IMR-90 (cell line): ENCODE measurements around the gene GTF2F1. TPM values are rescaled to one million over a fixed set of nuclear protein-coding genes. Genes with fewer than 3 reads are reported as not detected.
"Not testable (repeated sequence)": the region's sequence is repeated elsewhere in the genome, so short reads cannot be mapped to it uniquely, and the experiment has no call there.

Experiments used
- ATAC-seq: fragments of 200-7000 bp; cut with Tn5 transposase; 2 replicates; pipeline ENCODE4 v1.9.1; 2020; ENCODE audit warnings: low read depth, mild to moderate bottlenecking, moderate library complexity
- BruUV-seq: library from RNA; stranded (reverse); fragments of 400-500 nt; replicated peaks from 2 replicates; lab custom pipeline; 2021; lab: Mats Ljungman, UMichigan
- CTCF ChIA-PET: fragments of 300-600 bp; formaldehyde crosslinking; extraction: SDS; loops from one replicate; lab custom pipeline; 2021; ENCODE audit warnings: antibody characterized with exemption; lab: Yijun Ruan, JAX
- POLR2A ChIA-PET: fragments of 300-600 bp; sonication (Branson Sonifier 250); formaldehyde crosslinking; loops from one replicate; lab custom pipeline; 2022; ENCODE audit warnings: antibody characterized with exemption; ENCODE audit not compliant: unreplicated experiment; lab: Charles Lee
- DNase-seq: peaks from one replicate; pipeline ENCODE4 v3.0.0; 2013
- H2AFZ ChIP-seq: replicated peaks from 2 replicates; pipeline ENCODE3; 2013; ENCODE audit warnings: low read length, mild to moderate bottlenecking; ENCODE audit not compliant: poor library complexity
- H2AK5ac ChIP-seq: 2 replicates; pipeline ENCODE4 v1.6.1; 2013; ENCODE audit warnings: low read depth, low read length, inconsistent platforms
- H2AK9ac ChIP-seq: replicated peaks from 2 replicates; pipeline ENCODE3; 2013; ENCODE audit warnings: mild to moderate bottlenecking, low read depth, low read length, moderate library complexity; ENCODE audit not compliant: poor library complexity
- H2BK120ac ChIP-seq: 2 replicates; pipeline ENCODE4 v1.6.1; 2013; ENCODE audit warnings: low read depth, low read length, inconsistent platforms
- H2BK15ac ChIP-seq: 3 replicates; pipeline ENCODE4 v1.6.1; 2013; ENCODE audit warnings: low read depth, low read length, inconsistent platforms
- H2BK20ac ChIP-seq: 2 replicates; pipeline ENCODE4 v1.6.1; 2013; ENCODE audit warnings: low read depth, mild to moderate bottlenecking, inconsistent platforms, low read length, moderate library complexity
- H2BK5ac ChIP-seq: 2 replicates; pipeline ENCODE4 v1.6.1; 2013; ENCODE audit warnings: mild to moderate bottlenecking, low read depth, low read length, inconsistent platforms; ENCODE audit not compliant: poor library complexity, severe bottlenecking
- H3K14ac ChIP-seq: replicated peaks from 2 replicates; pipeline ENCODE4 v1.6.1; 2013; ENCODE audit warnings: low read depth, low read length, inconsistent platforms
- H3K18ac ChIP-seq: 2 replicates; pipeline ENCODE4 v1.6.1; 2013; ENCODE audit warnings: low read depth, low read length, control low read depth
- H3K23ac ChIP-seq: 2 replicates; pipeline ENCODE4 v1.6.1; 2013; ENCODE audit warnings: low read depth, low read length, inconsistent platforms
- H3K27ac ChIP-seq: 2 replicates; pipeline ENCODE4 v1.5.1; 2013; ENCODE audit warnings: mild to moderate bottlenecking, control low read depth, low read length; ENCODE audit not compliant: insufficient read depth
- H3K27me3 ChIP-seq: 2 replicates; pipeline ENCODE4 v1.6.1; 2013; ENCODE audit warnings: low read length; ENCODE audit not compliant: control insufficient read depth, insufficient read depth
- H3K36me3 ChIP-seq: 2 replicates; pipeline ENCODE4 v1.6.1; 2013; ENCODE audit warnings: low read length, mixed read lengths; ENCODE audit not compliant: control insufficient read depth, insufficient read depth
- H3K4ac ChIP-seq: 2 replicates; pipeline ENCODE4 v1.6.1; 2013; ENCODE audit warnings: low read depth, low read length, inconsistent platforms
- H3K4me1 ChIP-seq: 2 replicates; pipeline ENCODE4 v1.6.1; 2013; ENCODE audit warnings: low read length, mixed read lengths; ENCODE audit not compliant: control insufficient read depth, insufficient read depth
- H3K4me2 ChIP-seq: 2 replicates; pipeline ENCODE4 v1.6.1; 2013; ENCODE audit warnings: low read depth, mild to moderate bottlenecking, control low read depth, low read length, moderate library complexity
- H3K4me3 ChIP-seq: 2 replicates; pipeline ENCODE4 v1.5.1; 2013; ENCODE audit warnings: low read depth, mild to moderate bottlenecking, control low read depth, low read length, moderate library complexity; ENCODE audit not compliant: insufficient read depth
- H3K56ac ChIP-seq: 2 replicates; pipeline ENCODE4 v1.6.1; 2013; ENCODE audit warnings: low read length, inconsistent platforms; ENCODE audit not compliant: insufficient read depth; ENCODE audit errors: extremely low read depth
- H3K79me1 ChIP-seq, 2 experiments: 2 replicates each; pipeline ENCODE4 v1.6.1; 2013; ENCODE audit warnings: low read length in 2 of 2, inconsistent platforms in 1 of 2, low read depth in 1 of 2
- H3K9ac ChIP-seq: 2 replicates; pipeline ENCODE4 v1.6.1; 2013; ENCODE audit warnings: low read depth, low read length, control low read depth
- H3K9me1 ChIP-seq: 2 replicates; pipeline ENCODE4 v1.6.1; 2013; ENCODE audit warnings: low read length, inconsistent platforms; ENCODE audit not compliant: insufficient read depth
- H3K9me3 ChIP-seq: 2 replicates; pipeline ENCODE4 v1.6.1; 2013; ENCODE audit warnings: low read length; ENCODE audit not compliant: control insufficient read depth, insufficient read depth
- H4K20me1 ChIP-seq: 2 replicates; pipeline ENCODE4 v1.6.1; 2013; ENCODE audit warnings: low read length, inconsistent platforms; ENCODE audit not compliant: insufficient read depth
- H4K5ac ChIP-seq: 2 replicates; pipeline ENCODE4 v1.6.1; 2013; ENCODE audit warnings: mild to moderate bottlenecking, low read depth, low read length, control low read depth
- H4K8ac ChIP-seq, 2 experiments: 2 replicates each; pipeline ENCODE4 v1.6.1; 2013; ENCODE audit warnings: low read depth in 2 of 2, low read length in 2 of 2, control low read depth in 1 of 2, inconsistent platforms in 1 of 2
- H4K91ac ChIP-seq: 2 replicates; pipeline ENCODE4 v1.6.1; 2013; ENCODE audit warnings: low read depth, low read length, inconsistent platforms; ENCODE audit not compliant: insufficient read depth
- WGBS, 2 experiments: methylation state at CpG; one replicate each; pipeline versions ENCODE4 v1.1.5 to v1.1.7; 2013; ENCODE audit warnings: missing lambda C conversion rate in 2 of 2; ENCODE audit not compliant: insufficient read length in 1 of 2; ENCODE audit errors: extremely low coverage in 2 of 2; 5-methylcytosine and 5-hydroxymethylcytosine counted together
- dilution Hi-C: fragments of 300-500 bp; cut with HindIII; formaldehyde crosslinking; loops from one replicate; pipeline ENCODE4 v1.14.3; 2018; ENCODE audit warnings: low sequenced_read_pairs; ENCODE audit not compliant: unreplicated experiment
- in situ Hi-C: fragments of 300-500 bp; cut with MboI; formaldehyde crosslinking; loops from 3 replicates; pipeline ENCODE4 v1.14.3; 2019; ENCODE audit warnings: low sequenced_read_pairs, inconsistent platforms, mixed read lengths
- intact Hi-C: fragments of 100-400 bp; cut with micrococcal nuclease; formaldehyde crosslinking; loops from 2 replicates; pipeline ENCODE4 v1.10.0; 2022
- polyA plus RNA-seq, 3 experiments: library from polyadenylated mRNA; depleted of rRNA; stranded (reverse); fragments of >200 nt; gene quantifications; 2 replicates each; pipeline ENCODE4 v1.2.3, GENCODE V29; 2012; ENCODE audit warnings: low replicate concordance in 1 of 3
- total RNA-seq: library from RNA; depleted of rRNA; stranded (reverse); fragments of >200 nt; gene quantifications from 2 replicates; pipeline ENCODE4 v1.2.3, GENCODE V29; 2012

GTF2F1 gene
- total and polyA plus RNA-seq, 2 of the 4 experiments (the other 2 are of a cell fraction): 43.7 to 51.4 TPM

DNA sequence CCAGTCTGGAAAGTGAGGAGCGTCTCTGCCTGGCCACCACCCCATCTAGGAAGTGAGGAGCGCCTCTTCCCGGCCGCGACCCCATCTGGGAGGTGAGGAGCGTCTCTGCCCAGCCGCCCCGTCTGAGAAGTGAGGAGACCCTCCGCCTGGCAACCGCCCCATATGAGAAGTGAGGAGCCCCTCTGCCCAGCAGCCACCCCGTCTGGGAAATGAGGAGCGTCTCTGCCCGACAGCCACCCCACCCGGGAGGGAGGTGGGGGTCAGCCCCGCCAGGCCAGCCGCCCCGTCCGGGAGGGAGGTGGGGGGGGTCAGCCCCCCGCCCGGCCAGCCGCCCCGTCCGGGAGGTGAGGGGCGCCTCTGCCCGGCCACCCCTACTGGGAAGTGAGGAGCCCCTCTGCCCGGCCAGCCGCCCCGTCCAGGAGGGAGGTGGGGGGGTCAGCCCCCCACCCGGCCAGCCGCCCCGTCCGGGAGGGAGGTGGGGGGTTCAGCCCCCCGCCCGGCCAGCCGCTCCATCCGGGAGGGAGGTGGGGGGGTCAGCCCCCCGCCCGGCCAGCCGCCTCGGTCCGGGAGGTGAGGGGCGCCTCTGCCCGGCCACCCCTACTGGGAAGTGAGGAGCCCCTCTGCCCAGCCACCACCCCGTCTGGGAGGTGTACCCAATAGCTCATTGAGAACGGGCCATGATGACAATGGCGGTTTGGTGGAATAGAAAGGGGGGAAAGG lies 37.5 kb downstream of the GTF2F1 start:
- H3K18ac ChIP-seq, POLR2A ChIA-PET, H4K5ac ChIP-seq, H2BK5ac ChIP-seq, H2BK120ac ChIP-seq, H3K4me3 ChIP-seq, H2BK15ac ChIP-seq, H3K4ac ChIP-seq, H2AK9ac ChIP-seq, DNase-seq, dilution Hi-C loops, BruUV-seq, H3K9me1 ChIP-seq, H3K9ac ChIP-seq, H4K20me1 ChIP-seq, CTCF ChIA-PET, H3K9me3 ChIP-seq, H3K27ac ChIP-seq, H2AK5ac ChIP-seq, H3K56ac ChIP-seq, H3K14ac ChIP-seq, H3K4me1 ChIP-seq, H4K8ac ChIP-seq, H2AFZ ChIP-seq, H3K79me1 ChIP-seq, H3K4me2 ChIP-seq, H2BK20ac ChIP-seq, ATAC-seq, H3K27me3 ChIP-seq, H4K91ac ChIP-seq, H3K36me3 ChIP-seq, H3K23ac ChIP-seq, in situ Hi-C loops: not testable (repeated sequence)
- WGBS, 2 experiments: no CpG with 5 or more reads among the region's 46 CpGs
- intact Hi-C loops: loop anchor here (2.0 kb wide), 1 partner anchor 189 kb away; no protein-coding TSS in a partner anchor
